ENCODE data around the gene CBFA2T2.

Gene CBFA2T2

GRCh38 chr20:33474097-33474873 is 15.6 kb upstream of the CBFA2T2 start:
- H3K27ac ChIP-seq = no peak overlapping the region
- TF ChIP-seq, protein P1, sequence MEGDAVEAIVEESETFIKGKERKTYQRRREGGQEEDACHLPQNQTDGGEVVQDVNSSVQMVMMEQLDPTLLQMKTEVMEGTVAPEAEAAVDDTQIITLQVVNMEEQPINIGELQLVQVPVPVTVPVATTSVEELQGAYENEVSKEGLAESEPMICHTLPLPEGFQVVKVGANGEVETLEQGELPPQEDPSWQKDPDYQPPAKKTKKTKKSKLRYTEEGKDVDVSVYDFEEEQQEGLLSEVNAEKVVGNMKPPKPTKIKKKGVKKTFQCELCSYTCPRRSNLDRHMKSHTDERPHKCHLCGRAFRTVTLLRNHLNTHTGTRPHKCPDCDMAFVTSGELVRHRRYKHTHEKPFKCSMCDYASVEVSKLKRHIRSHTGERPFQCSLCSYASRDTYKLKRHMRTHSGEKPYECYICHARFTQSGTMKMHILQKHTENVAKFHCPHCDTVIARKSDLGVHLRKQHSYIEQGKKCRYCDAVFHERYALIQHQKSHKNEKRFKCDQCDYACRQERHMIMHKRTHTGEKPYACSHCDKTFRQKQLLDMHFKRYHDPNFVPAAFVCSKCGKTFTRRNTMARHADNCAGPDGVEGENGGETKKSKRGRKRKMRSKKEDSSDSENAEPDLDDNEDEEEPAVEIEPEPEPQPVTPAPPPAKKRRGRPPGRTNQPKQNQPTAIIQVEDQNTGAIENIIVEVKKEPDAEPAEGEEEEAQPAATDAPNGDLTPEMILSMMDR (conservative IDR thresholded peaks at IDR 0.05) = no peak

GRCh38 chr20:33474963-33475362 is 14.9 kb upstream of the CBFA2T2 start:
- no peak overlapping the region for H3K27ac ChIP-seq
- TF ChIP-seq, protein P1 (conservative IDR thresholded peaks at IDR 0.05) = no peak

DNA sequence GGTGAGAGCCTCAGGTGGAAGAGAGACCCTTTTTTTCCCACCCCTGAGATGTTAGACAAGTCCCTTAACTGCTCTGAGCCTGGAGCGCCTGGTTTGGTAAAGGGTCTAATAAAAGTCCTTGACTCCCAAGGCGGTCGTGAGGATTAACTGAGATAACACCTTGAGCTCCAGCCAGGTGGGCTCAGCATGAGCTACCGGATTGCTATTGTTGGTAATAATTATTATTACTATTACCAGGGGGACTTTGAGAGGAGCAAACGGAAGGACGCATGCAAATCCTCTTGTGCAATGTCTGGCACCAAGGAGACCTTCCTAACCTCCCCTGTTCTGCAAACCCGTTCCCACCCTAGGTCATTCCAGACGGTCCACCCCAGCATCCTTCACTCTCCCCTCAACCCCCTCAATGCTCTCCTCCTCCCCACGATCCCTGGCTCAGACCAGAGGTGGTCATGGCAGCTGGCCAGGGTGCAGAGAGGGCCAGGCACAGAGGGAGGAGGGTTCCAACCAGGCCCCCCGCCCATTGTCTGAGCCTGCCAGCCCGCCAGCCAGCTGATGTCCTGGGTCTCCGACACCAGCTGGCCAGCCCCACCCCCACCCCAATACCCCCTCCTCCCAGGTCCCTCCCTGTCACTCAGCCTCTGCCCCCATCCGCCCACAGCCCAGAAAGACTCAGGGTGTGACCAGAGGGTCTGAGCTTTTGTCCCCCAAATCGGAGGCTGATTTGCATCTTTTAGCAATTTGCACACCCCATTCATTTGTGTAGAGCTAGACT is 14.3 kb upstream of the CBFA2T2 start:
- TF ChIP-seq, protein P1 (conservative IDR thresholded peaks at IDR 0.05) = no peak
- no peak overlapping the region for H3K27ac ChIP-seq

DNA sequence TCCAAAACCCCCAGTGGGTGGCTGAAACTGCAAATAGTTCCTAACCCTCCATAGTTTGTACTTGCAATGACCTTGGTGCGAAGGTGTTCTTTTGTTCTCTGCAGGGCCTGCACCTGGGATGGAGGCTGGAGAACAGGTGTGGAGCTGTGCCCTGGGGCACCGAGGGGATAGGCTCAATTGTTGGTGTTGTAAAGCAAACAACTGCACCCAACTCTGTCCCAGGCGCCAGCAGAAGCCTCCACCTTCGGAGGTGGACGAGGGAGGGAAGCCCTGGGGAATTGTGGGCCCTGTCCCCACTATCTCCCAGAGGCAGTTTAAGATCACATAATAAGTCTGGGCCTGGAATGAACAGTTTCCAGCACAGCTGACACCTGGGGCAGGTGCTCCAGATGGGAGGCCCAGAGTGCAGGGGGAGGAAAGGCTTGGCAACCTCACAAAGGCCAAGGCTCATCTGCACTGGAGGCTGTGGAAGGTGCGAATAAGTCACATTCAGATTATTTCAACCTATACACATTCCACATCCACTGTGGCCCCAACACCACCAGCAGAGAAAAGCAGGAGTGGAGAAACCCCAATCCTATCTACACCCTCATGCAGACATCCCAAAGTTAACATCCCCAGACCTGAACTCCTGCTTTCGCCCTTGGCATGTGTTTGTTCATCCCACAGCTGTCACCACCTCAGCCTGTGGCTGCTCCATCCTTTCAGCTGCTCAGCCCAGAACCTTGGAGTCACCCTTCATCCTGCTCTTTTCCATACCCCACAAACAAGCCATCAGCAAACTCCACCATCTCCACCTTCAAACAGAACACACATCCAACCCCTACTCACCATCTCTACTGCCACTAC is 12.3 kb upstream of the CBFA2T2 start:
- H3K27ac ChIP-seq = no peak overlapping the region
- TF ChIP-seq, protein P1 (conservative IDR thresholded peaks at IDR 0.05) = no peak

DNA sequence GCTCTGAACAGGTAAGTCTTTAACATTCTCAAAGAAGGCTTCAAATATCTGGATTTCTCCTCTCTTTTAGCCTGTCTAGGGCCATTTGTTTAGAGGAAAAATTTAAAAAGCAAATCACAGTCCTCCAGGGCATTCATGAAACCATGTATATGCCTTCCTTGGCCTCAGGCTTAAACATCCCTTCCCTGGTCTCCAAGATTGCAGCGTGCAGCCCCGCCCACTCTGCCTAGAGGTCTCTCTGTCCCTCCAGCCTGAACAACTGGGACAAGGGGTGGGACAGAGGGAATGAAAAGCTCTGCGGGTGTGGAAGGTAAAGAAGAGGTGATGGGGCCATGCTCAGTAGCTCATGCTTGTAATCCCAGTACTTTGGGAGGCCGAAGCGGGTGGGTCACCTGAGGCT is 9.8 kb upstream of the CBFA2T2 start:
- no peak overlapping the region for H3K27ac ChIP-seq
- TF ChIP-seq, protein P1 (conservative IDR thresholded peaks at IDR 0.05) = no peak

GRCh38 chr20:33481431-33481941 is 8.4 kb upstream of the CBFA2T2 start:
- TF ChIP-seq, protein P1 (conservative IDR thresholded peaks at IDR 0.05) = no peak

More at GRCh38 chr20:33481431-33481941, 8.4 kb upstream of the CBFA2T2 start:
- H3K27ac ChIP-seq = no peak overlapping the region

Measured in VCaP (cell line).